GM11168 (cell line): ENCODE results near the gene FAM111A.

Experiments used
- in situ Hi-C: fragments of 300-500 bp; cut with MboI; formaldehyde crosslinking; loops from one replicate; pipeline ENCODE4 v1.12.0; 2022; ENCODE audit warnings: low sequenced_read_pairs; ENCODE audit not compliant: unreplicated experiment

Gene FAM111A

DNA sequence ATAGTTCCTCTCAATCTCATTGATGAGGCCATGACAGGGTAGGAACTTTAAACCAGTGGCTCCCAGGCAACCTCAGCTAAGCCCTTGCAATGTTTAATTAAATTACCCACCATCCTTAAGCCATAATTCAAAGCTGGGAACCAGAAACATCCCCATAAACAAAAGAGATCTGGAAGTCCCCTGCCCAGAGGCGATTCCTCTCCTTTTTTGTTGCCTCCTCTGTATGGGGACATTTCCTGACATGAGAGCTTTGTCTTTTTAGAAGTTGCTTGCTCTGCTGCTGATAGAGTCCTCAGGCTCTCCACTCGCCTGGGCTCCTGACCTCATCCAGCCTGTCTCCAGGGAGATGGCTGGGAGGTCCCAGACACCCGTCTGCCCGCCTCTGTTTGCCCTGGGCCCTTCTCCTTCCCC is 32.4 kb downstream of the FAM111A start:
- in situ Hi-C loops, result loop anchor here (10.0 kb wide), 1 partner anchor 250 kb away; the partner anchor contains the start of gene OR5A2

GRCh38 chr11:59176330-59176729 is 33.7 kb downstream of the FAM111A start:
- in situ Hi-C loops, result loop anchor here (10.0 kb wide), 1 partner anchor 248 kb away; the partner anchor contains the start of gene OR5A2

DNA sequence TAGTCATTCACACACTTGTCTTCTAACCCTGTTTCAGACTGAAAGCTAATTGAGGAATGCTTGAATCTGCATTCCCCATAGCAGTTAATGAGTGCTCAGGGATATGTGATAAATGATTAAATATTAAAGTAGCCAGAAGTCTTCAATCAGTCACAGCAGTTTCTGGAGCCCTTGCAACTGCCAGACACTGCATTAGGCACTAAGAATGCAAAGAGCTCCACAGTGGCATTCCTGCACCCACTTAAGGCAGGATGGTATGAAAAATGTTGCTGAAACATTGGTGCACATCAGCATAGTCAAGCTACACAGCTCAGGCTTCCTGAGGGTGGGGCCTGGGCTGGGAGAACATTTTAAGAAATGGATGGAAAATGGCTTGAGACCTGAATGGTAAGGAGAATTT is 35.7 kb downstream of the FAM111A start:
- in situ Hi-C loops, result loop anchor here (10.0 kb wide), 1 partner anchor 246 kb away; the partner anchor contains the start of gene OR5A2

DNA sequence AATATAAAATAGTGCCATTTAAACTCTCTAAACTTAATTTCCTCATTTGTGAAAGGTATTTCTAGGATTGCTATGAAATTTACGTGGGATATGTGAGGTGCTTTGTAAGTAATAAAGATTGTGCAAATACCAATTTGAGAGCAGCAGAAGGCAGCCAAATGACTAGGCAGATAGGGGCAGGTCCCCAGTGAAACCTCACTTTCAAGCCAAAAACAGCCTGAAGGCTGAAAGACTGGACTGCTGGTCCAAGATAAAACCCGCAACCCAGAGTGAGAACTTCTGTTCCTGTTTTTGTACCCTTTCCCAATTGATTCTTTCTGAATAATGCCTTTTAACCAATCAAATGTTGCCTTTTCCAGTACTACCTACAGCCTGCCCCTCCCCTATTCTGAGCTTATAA is 36.5 kb downstream of the FAM111A start:
- in situ Hi-C loops, result loop anchor here (10.0 kb wide), 1 partner anchor 246 kb away; the partner anchor contains the start of gene OR5A2

- in situ Hi-C loops, result no loop called here
These were observed 37.6 kb downstream of the FAM111A start for GRCh38 chr11:59180168-59180776.

GRCh38 chr11:59180907-59181306 is 38.3 kb downstream of the FAM111A start:
- in situ Hi-C loops, result no loop called here

- in situ Hi-C loops, result no loop called here
These were observed 39.2 kb downstream of the FAM111A start for GRCh38 chr11:59181746-59182456.

DNA sequence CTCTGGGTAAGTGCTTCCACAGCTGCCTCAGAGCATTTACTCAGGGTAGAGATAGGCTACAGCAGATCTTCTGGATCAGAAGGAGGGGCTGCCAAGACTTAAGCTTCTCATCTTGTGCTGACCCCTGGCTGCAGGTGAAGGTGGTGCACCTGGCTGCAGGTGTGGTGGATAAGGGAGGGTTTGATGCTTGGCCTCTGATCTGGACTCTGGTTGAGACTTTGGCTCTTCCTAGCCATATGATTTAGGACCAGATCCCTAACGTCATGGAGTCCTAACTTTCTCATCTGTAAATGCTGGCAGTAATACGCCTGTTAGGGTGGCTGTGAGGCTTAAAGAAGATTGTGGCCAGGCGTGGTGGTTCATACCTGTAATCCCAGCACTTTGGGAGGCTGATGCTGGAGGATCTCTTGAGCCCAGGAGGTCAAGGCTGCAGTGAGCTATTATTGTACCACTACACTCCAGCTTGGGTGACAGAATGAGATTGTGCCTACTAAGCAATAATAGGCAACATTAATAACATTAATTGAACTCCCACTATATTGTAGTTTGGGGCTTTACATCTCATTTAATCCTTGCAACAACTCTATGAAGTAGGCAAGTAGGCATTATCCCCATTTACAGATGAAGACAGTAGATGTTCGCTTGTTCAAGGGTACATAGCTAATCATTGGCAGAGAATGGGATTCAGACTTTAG is 39.9 kb downstream of the FAM111A start:
- in situ Hi-C loops, result no loop called here

GRCh38 chr11:59183771-59184170 is 41.1 kb downstream of the FAM111A start:
- in situ Hi-C loops, result no loop called here

GRCh38 chr11:59184691-59185339 is 42.2 kb downstream of the FAM111A start:
- in situ Hi-C loops, result no loop called here

DNA sequence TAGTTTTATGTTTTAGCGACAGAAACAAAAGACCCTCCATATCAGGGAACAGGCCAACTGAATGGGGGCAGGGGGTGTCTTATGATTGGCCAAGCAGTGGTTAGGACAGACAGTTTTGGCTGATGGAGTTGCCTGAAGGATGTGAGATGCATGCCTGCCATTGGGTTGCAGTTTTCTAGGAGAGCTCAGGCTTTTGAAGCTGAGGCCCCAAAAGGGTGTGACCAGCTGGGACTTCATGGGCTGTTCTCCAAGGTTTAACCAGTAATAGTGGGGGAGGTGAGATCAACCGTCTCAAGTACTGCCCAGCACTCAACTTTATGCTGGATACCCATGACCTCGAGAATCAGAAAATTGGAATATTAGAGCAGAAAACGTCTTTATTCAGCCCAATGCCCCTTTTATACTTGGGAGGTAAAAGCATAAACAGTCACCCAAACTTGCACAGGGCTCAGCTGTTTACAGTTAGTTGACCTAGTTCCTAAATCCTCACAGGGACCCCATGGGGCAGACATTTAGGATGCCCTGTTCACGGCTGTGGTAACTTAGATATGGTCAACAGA is 42.8 kb downstream of the FAM111A start:
- in situ Hi-C loops, result no loop called here

GRCh38 chr11:59186130-59186594 is 43.5 kb downstream of the FAM111A start:
- in situ Hi-C loops, result no loop called here

- in situ Hi-C loops, result no loop called here
These were observed 44.4 kb downstream of the FAM111A start for GRCh38 chr11:59187035-59187434.

- in situ Hi-C loops, result no loop called here
These were observed 44.9 kb downstream of the FAM111A start for GRCh38 chr11:59187587-59187986.

GRCh38 chr11:59188954-59189353 is 46.3 kb downstream of the FAM111A start:
- in situ Hi-C loops, result no loop called here

GRCh38 chr11:59189986-59190385 is 47.3 kb downstream of the FAM111A start:
- in situ Hi-C loops, result no loop called here

DNA sequence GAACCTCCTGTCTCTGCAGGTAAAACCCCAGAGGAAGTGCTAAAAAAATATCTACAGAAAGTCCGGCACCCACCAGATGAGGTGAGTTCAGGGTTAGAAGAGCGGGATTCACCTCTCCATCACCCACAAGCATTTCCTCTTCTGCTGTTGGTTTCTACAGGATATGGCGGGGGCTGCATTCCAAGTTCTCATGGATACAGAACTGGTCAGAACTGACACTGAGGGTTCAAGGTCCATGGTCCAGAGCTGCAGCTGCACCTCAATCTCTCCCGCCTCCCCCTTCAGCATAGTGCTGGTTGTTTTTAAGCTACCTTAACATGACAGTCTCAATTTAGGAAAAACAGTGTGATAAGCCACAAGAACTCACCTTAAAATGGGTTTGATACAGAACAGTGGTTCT is 48.4 kb downstream of the FAM111A start:
- in situ Hi-C loops, result no loop called here

DNA sequence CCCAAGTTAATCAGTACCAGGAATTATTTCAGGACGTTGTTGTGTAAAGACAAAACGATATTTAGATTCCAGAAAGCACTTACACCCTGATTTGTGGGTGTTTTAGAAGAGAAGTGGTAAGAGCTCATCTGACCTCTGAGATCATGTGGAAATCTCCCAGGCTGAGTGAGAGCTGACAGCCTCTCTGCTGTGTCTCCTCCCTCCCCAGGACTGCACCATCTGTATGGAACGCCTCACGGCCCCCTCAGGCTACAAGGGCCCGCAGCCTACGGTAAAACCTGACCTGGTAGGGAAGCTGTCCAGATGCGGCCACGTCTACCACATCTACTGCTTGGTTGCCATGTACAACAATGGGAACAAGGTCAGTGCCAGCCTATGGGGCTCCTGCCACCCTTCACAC is 49.2 kb downstream of the FAM111A start:
- in situ Hi-C loops, result no loop called here

DNA sequence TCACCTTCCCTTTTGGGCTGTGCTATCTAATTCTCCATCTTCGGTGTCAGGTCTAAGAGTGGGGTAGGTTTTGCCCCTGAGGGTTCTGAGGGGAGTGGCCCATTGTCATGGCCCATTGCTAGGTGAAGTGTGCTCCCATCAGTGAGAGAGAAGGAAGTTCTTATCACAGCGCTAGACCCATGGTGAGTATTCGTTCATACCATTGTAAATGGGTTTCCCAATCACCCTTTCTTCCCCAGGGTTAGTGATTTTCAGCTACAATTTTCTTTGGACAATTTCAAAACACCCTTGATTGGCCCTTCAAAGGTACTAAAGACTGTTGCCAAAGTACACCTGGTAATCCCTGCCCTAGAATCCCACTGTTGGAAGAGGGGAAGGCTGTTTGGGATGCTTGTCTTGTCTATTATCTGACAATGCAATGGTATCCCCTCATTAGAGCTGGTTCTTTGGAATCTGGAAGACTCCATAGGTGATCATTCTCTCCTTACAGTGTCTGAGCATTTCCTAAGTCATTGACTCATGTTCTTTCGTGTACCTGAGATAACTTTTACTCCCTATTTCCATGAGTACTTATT is 49.9 kb downstream of the FAM111A start:
- in situ Hi-C loops, result no loop called here

- in situ Hi-C loops, result no loop called here
These were observed 51.0 kb downstream of the FAM111A start for GRCh38 chr11:59193587-59194130.
